HepG2 (cell line): ENCODE measurements around the gene REPIN1. TPM values are rescaled to one million over a fixed set of nuclear protein-coding genes. Genes with fewer than 3 reads are reported as not detected.
A peak's percentile ranks its signal among the peaks of the same experiment; 100 is the strongest.

Experiments used
- AFF4 ChIP-seq: sonication (generic); formaldehyde crosslinking; IDR thresholded peaks from 2 replicates; pipeline ENCODE4 v1.4.0; 2020; ENCODE audit warnings: missing genetic modification reagents
- AHDC1 ChIP-seq: sonication (generic); formaldehyde crosslinking; IDR thresholded peaks from 2 replicates; pipeline ENCODE4 v1.5.1; 2020; ENCODE audit warnings: mild to moderate bottlenecking, missing genetic modification reagents, borderline replicate concordance
- CBFB ChIP-seq: sonication (generic); formaldehyde crosslinking; IDR thresholded peaks from 2 replicates; pipeline ENCODE4 v1.4.0; 2020; ENCODE audit warnings: missing genetic modification reagents
- DMAP1 ChIP-seq: IDR thresholded peaks from 2 replicates; pipeline ENCODE4 v1.6.1; 2016
- EP300 ChIP-seq, 3 experiments: sonication (generic) in 1 of 3; formaldehyde crosslinking in 1 of 3; IDR thresholded peaks; 2 replicates each; pipeline versions ENCODE4 v1.5.1 to v1.6.1; 2011 to 2020; ENCODE audit warnings: low read depth in 2 of 3, low read length in 2 of 3, borderline replicate concordance in 1 of 3, improper control_type of control experiment in 1 of 3, mild to moderate bottlenecking in 1 of 3, missing genetic modification reagents in 1 of 3, moderate library complexity in 1 of 3
- FOSL2 ChIP-seq: sonication (generic); formaldehyde crosslinking; IDR thresholded peaks from 2 replicates; pipeline ENCODE4 v1.4.0; 2020; ENCODE audit warnings: missing genetic modification reagents
- FOXP4 ChIP-seq: sonication (generic); formaldehyde crosslinking; IDR thresholded peaks from 2 replicates; pipeline ENCODE4 v1.4.0; 2020; ENCODE audit warnings: missing genetic modification reagents
- NR2F6 ChIP-seq, 2 experiments: IDR thresholded peaks; 2 replicates each; pipeline ENCODE4 v1.6.1; 2016; ENCODE audit warnings: antibody characterized with exemption in 1 of 2, mild to moderate bottlenecking in 1 of 2
- RBM39 ChIP-seq: fragments of 200-400 bp; formaldehyde crosslinking; IDR thresholded peaks from one replicate; pipeline ENCODE4 v1.6.1; 2018; ENCODE audit warnings: antibody characterized with exemption, mild to moderate bottlenecking, low read depth, low read length; ENCODE audit not compliant: poor library complexity, severe bottlenecking
- SIN3B ChIP-seq: fragments of 150-350 bp; IDR thresholded peaks from 2 replicates; pipeline ENCODE4 v1.6.1; 2014; ENCODE audit warnings: low read length
- ZNF484 ChIP-seq: sonication (generic); formaldehyde crosslinking; IDR thresholded peaks from 2 replicates; pipeline ENCODE4 v1.5.1; 2020; ENCODE audit warnings: mild to moderate bottlenecking, low read depth, missing genetic modification reagents, borderline replicate concordance
- ZNF572 ChIP-seq: sonication (generic); formaldehyde crosslinking; IDR thresholded peaks from 2 replicates; pipeline ENCODE4 v1.5.1; 2020; ENCODE audit warnings: mild to moderate bottlenecking, missing genetic modification reagents
- ZNF691 ChIP-seq: sonication (generic); formaldehyde crosslinking; IDR thresholded peaks from 2 replicates; pipeline ENCODE4 v1.4.0; 2020; ENCODE audit warnings: missing genetic modification reagents, low read depth, mild to moderate bottlenecking, borderline replicate concordance
- ZNF850 ChIP-seq: sonication (generic); formaldehyde crosslinking; conservative IDR thresholded peaks from 2 replicates; pipeline ENCODE4 v1.9.0; 2021; ENCODE audit warnings: mild to moderate bottlenecking, missing genetic modification reagents
- polyA plus RNA-seq, 8 experiments: library from polyadenylated mRNA; depleted of rRNA in 3 of 8; stranded (reverse) in 7 of 8; unstranded in 1 of 8; fragments of >200 nt; fragmentation: Illumina TruSeq in 4 of 8; extraction: Trizol in 4 of 8; gene quantifications; 2 replicates each; pipeline versions ENCODE4 v1.2.1 to v1.2.3, GENCODE V29; 2011 to 2016; ENCODE audit warnings: low read depth in 4 of 8, missing spikeins in 1 of 8, mixed read lengths in 1 of 8; ENCODE audit not compliant: insufficient read depth in 1 of 8
- total RNA-seq, 5 experiments: library from RNA; depleted of rRNA; stranded (reverse); fragments of >200 nt; fragmentation: Illumina TruSeq; extraction: Trizol; gene quantifications; 2 replicates each; pipeline ENCODE4 v1.2.3, GENCODE V29; 2016; ENCODE audit warnings: low read depth in 1 of 5

REPIN1 gene
- total and polyA plus RNA-seq, 2 of the 13 experiments (the other 11 are each of a cell fraction or from before 2014, with no cell fraction given), result 69.9 to 108 TPM

GRCh38 chr7:150378115-150378852 lies 9.7 kb downstream of the REPIN1 start (continued):
- TF ChIP-seq AFF4 (peak; percentile 30; the same call in 1 of the 2 replicates), ZNF850 (CRISPR knock-in tag) (0 out of 2 replicates have a peak, but pooled peaks have one; percentile 48), DMAP1 (CRISPR knock-in tag) (peak; percentile 27; the same call in 1 of the 2 replicates), SIN3B (no peak), NR2F6 (IDR thresholded peaks at IDR 0.05) (no peak), NR2F6 (CRISPR knock-in tag; IDR thresholded peaks at IDR 0.05) (peak; percentile 21; the same call in 1 of the 2 replicates), CBFB (CRISPR knock-in tag) (no peak; the same call in 1 of the 2 replicates), FOSL2 (CRISPR knock-in tag) (no peak; the same call in 1 of the 2 replicates), AHDC1 (CRISPR knock-in tag) (peak; percentile 7; the same call in 1 of the 2 replicates), EP300 (IDR thresholded peaks at IDR 0.05; ENCODE audit: low read depth in 2 of 2, low read length in 2 of 2) (0 out of 4 replicates have a peak, but pooled peaks of 1 of the 2 experiments have one; percentile 16), EP300 (CRISPR knock-in tag; IDR thresholded peaks at IDR 0.05; ENCODE audit: borderline replicate concordance) (0 out of 2 replicates have a peak, but pooled peaks have one; percentile 28), ZNF691 (CRISPR knock-in tag) (no peak; the same call in 1 of the 2 replicates), RBM39 (no peak), FOXP4 (CRISPR knock-in tag) (peak; percentile 52; the same call in 1 of the 2 replicates), ZNF572 (0 out of 2 replicates have a peak, but pooled peaks have one; percentile 13), ZNF484 (CRISPR knock-in tag) (no peak)
